ENCODE results near the gene USF1. TPM values are rescaled to one million over a fixed set of nuclear protein-coding genes. Genes with fewer than 3 reads are reported as not detected.
"Not testable (repeated sequence)": the region's sequence is repeated elsewhere in the genome, so short reads cannot be mapped to it uniquely, and the experiment has no call there.

The USF1 gene
- polyA plus RNA-seq, 1 of the 3 experiments (the other 2 are of a cell fraction) = 43.1 TPM

GRCh38 chr1:161019751-161020495 is 25.9 kb downstream of the USF1 start:
- H3K36me3 ChIP-seq (replicated peaks in 1 of 2; ENCODE audit: control insufficient read depth in 1 of 2, insufficient read depth in 2 of 2, low read length in 1 of 2) = no peaks in the 10 kb centered on the region
- H3K9ac ChIP-seq = no peak overlapping the region
- H2AFZ ChIP-seq (ENCODE audit: low read depth) = peak overlapping the region; percentile 24; the same call in 1 of the 2 replicates
- H3K27ac ChIP-seq (ENCODE audit: low read depth in 2 of 2, low read length in 1 of 2) = no peak overlapping the region
- no peak for TF ChIP-seq NFIC (IDR thresholded peaks at IDR 0.05; ENCODE audit: borderline replicate concordance)
- no peak for TF ChIP-seq NRF1 (IDR thresholded peaks at IDR 0.05; ENCODE audit: low read depth, low read length)
- TF ChIP-seq TCF12 (IDR thresholded peaks at IDR 0.05) = no peak
- TF ChIP-seq MAX (IDR thresholded peaks at IDR 0.05; ENCODE audit: low read depth) = no peak
- TF ChIP-seq ELF1 (IDR thresholded peaks at IDR 0.05) = no peak
- no peak for TF ChIP-seq CHD2 (IDR thresholded peaks at IDR 0.05; ENCODE audit: low read length, partially characterized antibody)
- TF ChIP-seq RAD21 (IDR thresholded peaks at IDR 0.05; ENCODE audit: low read length) = no peak
- TF ChIP-seq SMC3 (IDR thresholded peaks at IDR 0.05; ENCODE audit: low read depth, low read length) = no peak
- no peak for TF ChIP-seq TAF1 (IDR thresholded peaks at IDR 0.05; ENCODE audit: borderline replicate concordance, low read depth, low read length)
- TF ChIP-seq RFX5 (IDR thresholded peaks at IDR 0.05; ENCODE audit: low read length) = no peak
- no peak for TF ChIP-seq FOXJ3 (CRISPR knock-in tag; IDR thresholded peaks at IDR 0.05)
- TF ChIP-seq PBX3 (IDR thresholded peaks at IDR 0.05) = no peak
- TF ChIP-seq RXRA (IDR thresholded peaks at IDR 0.05; ENCODE audit: borderline replicate concordance, low read depth) = no peak
- TF ChIP-seq IRF3 (IDR thresholded peaks at IDR 0.05; ENCODE audit: low read depth, low read length) = no peak
- no peak for TF ChIP-seq USF1 (IDR thresholded peaks at IDR 0.05; ENCODE audit: borderline replicate concordance, low read depth)
- TF ChIP-seq GATA2 (CRISPR knock-in tag; IDR thresholded peaks at IDR 0.05) = no peak
- TF ChIP-seq SIN3A (IDR thresholded peaks at IDR 0.05; ENCODE audit: borderline replicate concordance, low read depth, low read length) = no peak
- TF ChIP-seq FOSL2 (IDR thresholded peaks at IDR 0.05; ENCODE audit: borderline replicate concordance, low read depth) = no peak
- TF ChIP-seq REST (IDR thresholded peaks at IDR 0.05; ENCODE audit: low read depth, low read length) = no peak
- H3K4me2 ChIP-seq = peak overlapping the region; percentile 76
- 70% methylated on average over 10 of the region's 10 CpGs for WGBS (ENCODE audit: low lambda C conversion rate)
- H3K9me2 ChIP-seq = no peaks in the 10 kb centered on the region
- peak overlapping the region in 1 of 2 experiments; percentile 61; a peak in 2 of 4 replicates for H3K4me3 ChIP-seq (ENCODE audit: low read depth in 2 of 2, low read length in 1 of 2)
- H3K4me1 ChIP-seq (ENCODE audit: control insufficient read depth in 1 of 2, insufficient read depth in 2 of 2, low read depth in 1 of 2, low read length in 1 of 2) = peaks cover 0 to 2% of the 10 kb centered on the region in 2 experiments; a peak in 1 of 4 replicates
- H3K79me2 ChIP-seq (ENCODE audit: insufficient read depth) = no peaks in the 10 kb centered on the region
- no peaks in the 10 kb centered on the region for H3K9me3 ChIP-seq
- ChIA-PET POLR2A (no interaction called here), CTCF (no interaction called here)
- no peaks in the 10 kb centered on the region for H3K27me3 ChIP-seq (ENCODE audit: insufficient read depth)
- H3F3A ChIP-seq (replicated peaks; ENCODE audit: insufficient read depth) = peaks cover 5% of the 10 kb centered on the region
- H4K20me1 ChIP-seq (ENCODE audit: insufficient read depth) = no peaks in the 10 kb centered on the region
- no peak for DNase-seq

- H3K4me1 ChIP-seq (ENCODE audit: control insufficient read depth in 1 of 2, insufficient read depth in 2 of 2, low read depth in 1 of 2, low read length in 1 of 2); H3F3A ChIP-seq (replicated peaks; ENCODE audit: insufficient read depth); H3K4me2 ChIP-seq; POLR2A ChIA-PET; H3K27ac ChIP-seq (ENCODE audit: low read depth in 2 of 2, low read length in 1 of 2); H3K27me3 ChIP-seq (ENCODE audit: insufficient read depth); H3K9me2 ChIP-seq; H3K36me3 ChIP-seq (replicated peaks in 1 of 2; ENCODE audit: control insufficient read depth in 1 of 2, insufficient read depth in 2 of 2, low read length in 1 of 2); H3K4me3 ChIP-seq (ENCODE audit: low read depth in 2 of 2, low read length in 1 of 2); DNase-seq; H4K20me1 ChIP-seq (ENCODE audit: insufficient read depth); H3K9ac ChIP-seq; H2AFZ ChIP-seq (ENCODE audit: low read depth); CTCF ChIA-PET; H3K9me3 ChIP-seq; H3K79me2 ChIP-seq (ENCODE audit: insufficient read depth): not testable (repeated sequence)
- 88% methylated on average over 15 of the region's 15 CpGs for WGBS (ENCODE audit: low lambda C conversion rate)
Measured at GRCh38 chr1:161019111-161019660, 26.6 kb downstream of the USF1 start.
